ENCODE data around the gene ARPP19.
"Not testable (repeated sequence)": the region's sequence is repeated elsewhere in the genome, so short reads cannot be mapped to it uniquely, and the experiment has no call there.

ARPP19 gene

GRCh38 chr15:52551186-52551585 is 17.6 kb downstream of the ARPP19 start:
- DNase-seq (ENCODE audit: low spot score), result not testable (repeated sequence)

- DNase-seq (ENCODE audit: low spot score), result no peak
Measured at GRCh38 chr15:52546031-52546751, 22.6 kb downstream of the ARPP19 start.

- no peak for DNase-seq (ENCODE audit: low spot score)
Measured at GRCh38 chr15:52540374-52541012, 28.3 kb downstream of the ARPP19 start.

- no peak for DNase-seq (ENCODE audit: low spot score)
Measured at GRCh38 chr15:52537459-52537858, 31.4 kb downstream of the ARPP19 start.

GRCh38 chr15:52532427-52532826 is 36.4 kb downstream of the ARPP19 start:
- DNase-seq (ENCODE audit: low spot score), result no peak

GRCh38 chr15:52529940-52530339 is 38.9 kb downstream of the ARPP19 start:
- DNase-seq (ENCODE audit: low spot score), result no peak

- DNase-seq (ENCODE audit: low spot score), result no peak
Measured at GRCh38 chr15:52529341-52529924, 39.4 kb downstream of the ARPP19 start.

- no peak for DNase-seq (ENCODE audit: low spot score)
Measured at GRCh38 chr15:52528564-52529340, 40.1 kb downstream of the ARPP19 start, which contains the start of gene MYO5A. TSS of gene MYO5A (minus strand) at chr15:52528880. CDS start at chr15:52528806, 74 bp downstream.

GRCh38 chr15:52527911-52528563 is 40.8 kb downstream of the ARPP19 start:
- DNase-seq (ENCODE audit: low spot score), result no peak

- DNase-seq (ENCODE audit: low spot score), result no peak
Measured at GRCh38 chr15:52527196-52527910, 41.5 kb downstream of the ARPP19 start.

- DNase-seq (ENCODE audit: low spot score), result no peak
Measured at GRCh38 chr15:52524223-52525136, 44.4 kb downstream of the ARPP19 start.

GRCh38 chr15:52523647-52524046 is 45.2 kb downstream of the ARPP19 start:
- no peak for DNase-seq (ENCODE audit: low spot score)

- no peak for DNase-seq (ENCODE audit: low spot score)
Measured at GRCh38 chr15:52523192-52523591, 45.6 kb downstream of the ARPP19 start.

- no peak for DNase-seq (ENCODE audit: low spot score)
Measured at GRCh38 chr15:52521682-52522081, 47.1 kb downstream of the ARPP19 start.

GRCh38 chr15:52520421-52520820 is 48.4 kb downstream of the ARPP19 start:
- DNase-seq (ENCODE audit: low spot score), result no peak

- DNase-seq (ENCODE audit: low spot score), result no peak
Measured at GRCh38 chr15:52518487-52519371, 50.1 kb downstream of the ARPP19 start.

- no peak for DNase-seq (ENCODE audit: low spot score)
Measured at GRCh38 chr15:52517014-52517413, 51.8 kb downstream of the ARPP19 start.

- DNase-seq (ENCODE audit: low spot score), result no peak
Measured at GRCh38 chr15:52515343-52515742, 53.5 kb downstream of the ARPP19 start.

- no peak for DNase-seq (ENCODE audit: low spot score)
Measured at GRCh38 chr15:52514482-52514881, 54.3 kb downstream of the ARPP19 start.
